Esophagus mucosa (tissue), 1 donor: Measurements from ENCODE around the gene FAM120B. TPM values are rescaled to one million over a fixed set of nuclear protein-coding genes. Genes with fewer than 3 reads are reported as not detected.

Experiments
- ATAC-seq: fragments of 200-7000 bp; cut with Tn5 transposase; one replicate; pipeline ENCODE4 v1.9.1; 2020
- total RNA-seq: library from RNA; stranded (reverse); gene quantifications from one replicate; pipeline ENCODE4 v1.2.4, GENCODE V29; 2023
- donor health status: DM: yes; HTN: yes; CAD: no.

FAM120B gene
- total RNA-seq, 1 donor from 2014 or later, result 12.4 TPM

- ATAC-seq, result no peak
These were observed 141.8 kb downstream of the FAM120B start for GRCh38 chr6:170448317-170448716.

DNA sequence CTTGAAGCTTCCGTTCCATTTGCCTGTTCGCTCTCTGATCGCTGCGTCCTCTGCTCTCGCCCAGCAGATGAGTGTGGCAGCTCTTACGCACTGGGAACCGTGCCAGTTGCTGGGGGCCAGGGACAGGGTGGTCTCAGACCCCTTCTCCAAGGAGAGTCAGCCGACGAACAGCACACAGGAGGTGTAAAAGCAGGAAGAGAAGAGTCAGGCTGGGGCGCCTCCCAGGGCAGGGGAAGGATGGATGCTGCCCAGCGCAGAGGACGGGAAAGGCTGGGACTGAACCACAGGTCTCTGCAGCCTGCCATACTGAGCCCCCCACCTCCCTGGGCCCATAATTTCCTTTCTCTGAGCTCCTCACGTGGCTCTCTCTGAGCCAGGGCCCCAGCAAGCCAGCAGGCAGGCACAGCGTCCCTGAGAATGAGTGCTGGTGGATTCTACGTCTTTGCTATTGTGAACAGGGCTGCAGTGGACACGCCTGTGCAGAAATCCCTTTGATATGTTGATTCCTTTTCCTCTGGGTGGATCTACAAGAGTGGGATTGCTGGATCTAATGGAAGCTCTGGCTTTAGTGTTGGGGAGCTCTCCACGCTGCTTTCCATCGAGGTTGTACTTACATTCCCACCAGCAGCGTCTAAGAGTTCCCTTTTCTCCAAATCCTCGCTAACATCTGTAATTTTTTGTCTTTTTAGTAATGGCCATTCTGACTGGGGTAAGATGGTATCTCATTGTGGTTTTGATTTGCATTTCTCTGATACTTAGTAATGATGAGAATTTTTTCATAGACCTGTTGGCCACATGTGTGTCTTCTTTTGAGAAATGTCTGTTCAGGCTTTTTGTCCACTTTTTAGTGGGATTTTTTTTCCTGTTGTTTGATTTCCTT, 142.4 kb downstream of the FAM120B start:
- no peak for ATAC-seq

DNA sequence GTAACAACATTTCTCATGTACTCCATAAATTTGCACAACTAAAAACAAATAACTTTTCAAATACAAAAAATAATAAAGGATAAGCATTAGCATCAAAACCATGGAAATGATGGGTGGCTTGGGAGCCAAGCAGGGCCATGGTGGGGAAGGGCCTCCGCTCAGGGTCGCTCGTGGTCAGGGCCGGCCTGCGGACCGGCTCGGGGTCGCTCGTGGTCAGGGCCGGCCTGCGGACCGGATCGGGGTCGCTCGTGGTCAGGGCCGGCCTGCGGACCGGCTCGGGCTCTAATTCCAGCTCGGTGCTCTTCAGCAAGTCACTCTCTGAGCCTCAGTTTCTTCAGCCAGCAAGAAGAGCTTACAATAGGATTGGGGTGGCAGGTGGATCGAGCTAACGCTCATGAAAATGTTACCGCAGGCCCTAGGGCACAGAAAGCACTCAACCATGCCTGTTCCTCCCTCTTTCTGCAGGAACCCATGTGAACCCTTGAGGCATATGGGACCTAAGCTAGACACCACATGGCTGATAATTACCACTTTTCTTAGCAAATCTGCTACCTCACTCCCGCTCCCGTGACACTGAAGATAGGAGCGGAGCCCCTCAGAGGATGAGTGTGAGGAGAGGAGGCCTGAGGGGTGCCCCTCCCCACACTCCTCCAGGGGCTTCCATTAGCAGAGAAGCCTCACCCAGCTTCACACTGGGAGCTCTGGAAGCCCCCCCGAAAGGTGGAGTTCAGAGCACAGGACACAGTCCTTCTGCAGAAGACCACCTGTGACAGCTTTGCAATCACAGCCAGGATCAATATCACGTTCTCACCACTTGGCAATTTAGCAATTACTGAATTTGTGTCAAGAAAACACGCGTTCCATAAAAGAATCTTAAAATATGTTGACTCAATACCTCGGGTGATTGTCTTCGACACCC, 143.5 kb downstream of the FAM120B start:
- ATAC-seq, result peak; percentile 45

DNA sequence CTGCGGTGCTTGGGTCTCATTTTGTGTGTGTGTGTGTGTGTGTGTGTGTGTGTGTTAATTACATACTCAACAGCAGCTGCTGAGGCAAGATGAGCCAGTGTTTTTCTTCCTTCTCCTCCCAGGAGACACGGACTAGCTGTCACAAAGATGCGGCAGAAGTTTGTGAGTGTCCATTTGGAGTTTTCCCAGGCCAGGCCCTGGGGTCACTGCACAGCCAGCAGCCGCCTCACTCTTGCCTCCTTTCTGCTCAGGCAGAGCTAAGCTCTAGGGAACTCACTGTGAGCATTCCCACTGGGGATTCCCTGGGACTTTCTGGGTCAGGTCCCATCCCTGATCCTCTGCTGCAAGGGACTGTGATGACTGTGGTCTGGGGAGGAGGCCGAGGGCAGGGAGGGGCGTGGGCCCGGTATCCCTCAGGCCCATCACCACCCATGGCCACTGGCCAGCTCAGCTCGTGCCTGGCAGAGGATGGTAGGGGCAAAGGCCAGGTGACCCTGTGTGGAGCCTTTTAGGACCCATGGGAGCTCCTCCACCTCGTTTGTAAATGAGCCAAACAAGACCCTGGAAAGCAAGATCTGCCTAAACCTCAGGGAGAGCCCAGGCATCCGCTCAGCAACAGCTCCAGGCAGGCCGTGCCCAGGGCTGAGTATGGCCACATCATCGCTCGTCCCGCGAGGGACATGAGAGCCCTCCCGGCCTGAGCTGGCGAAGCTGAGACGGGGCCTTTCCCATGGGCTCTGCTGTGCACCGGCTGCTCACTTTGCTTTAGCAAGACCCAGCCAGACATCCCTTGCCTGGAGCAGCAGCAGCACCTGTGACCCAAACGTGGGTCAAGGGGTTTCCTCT, 144.6 kb downstream of the FAM120B start:
- no peak for ATAC-seq

- no peak for ATAC-seq
These were observed 145.4 kb downstream of the FAM120B start for GRCh38 chr6:170451762-170452651.

DNA sequence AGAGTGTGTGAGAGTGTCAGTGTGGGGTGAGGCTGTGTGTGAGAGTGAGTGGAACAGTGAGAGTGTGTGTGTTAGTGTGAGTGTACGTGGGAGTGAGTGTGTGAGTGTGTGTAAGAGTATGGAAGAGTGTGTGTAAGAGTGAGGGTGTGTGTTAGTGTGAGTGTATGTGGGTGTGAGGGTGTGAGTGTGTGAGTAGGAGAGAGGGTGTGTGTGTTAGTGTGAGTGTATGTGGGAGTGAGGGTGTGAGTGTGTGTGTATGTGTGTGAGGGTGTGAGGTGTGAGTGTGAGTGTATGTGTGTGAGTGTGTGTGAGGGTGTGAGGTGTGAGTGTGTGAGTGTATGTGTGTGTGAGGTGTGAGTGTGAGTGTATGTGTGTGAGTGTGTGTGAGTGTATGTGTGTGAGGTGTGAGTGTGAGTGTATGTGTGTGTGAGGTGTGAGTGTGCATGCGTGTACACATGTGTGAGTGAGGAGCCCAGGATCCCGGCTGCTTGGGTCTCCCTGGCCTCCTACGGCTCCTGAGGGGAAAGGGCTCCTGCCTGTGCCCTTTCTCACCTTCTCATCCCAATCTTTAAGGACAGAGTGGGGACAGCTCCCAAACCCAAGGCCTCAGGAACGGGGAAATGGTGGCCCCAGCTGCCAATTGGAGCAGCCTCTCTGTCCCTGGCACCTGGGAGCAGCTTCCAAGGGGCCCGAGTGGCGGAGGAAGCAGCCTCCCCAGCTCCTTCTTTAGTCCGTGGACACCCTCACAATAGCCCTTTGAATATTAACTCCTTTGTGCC, 146.4 kb downstream of the FAM120B start:
- peak; percentile 42 for ATAC-seq

DNA sequence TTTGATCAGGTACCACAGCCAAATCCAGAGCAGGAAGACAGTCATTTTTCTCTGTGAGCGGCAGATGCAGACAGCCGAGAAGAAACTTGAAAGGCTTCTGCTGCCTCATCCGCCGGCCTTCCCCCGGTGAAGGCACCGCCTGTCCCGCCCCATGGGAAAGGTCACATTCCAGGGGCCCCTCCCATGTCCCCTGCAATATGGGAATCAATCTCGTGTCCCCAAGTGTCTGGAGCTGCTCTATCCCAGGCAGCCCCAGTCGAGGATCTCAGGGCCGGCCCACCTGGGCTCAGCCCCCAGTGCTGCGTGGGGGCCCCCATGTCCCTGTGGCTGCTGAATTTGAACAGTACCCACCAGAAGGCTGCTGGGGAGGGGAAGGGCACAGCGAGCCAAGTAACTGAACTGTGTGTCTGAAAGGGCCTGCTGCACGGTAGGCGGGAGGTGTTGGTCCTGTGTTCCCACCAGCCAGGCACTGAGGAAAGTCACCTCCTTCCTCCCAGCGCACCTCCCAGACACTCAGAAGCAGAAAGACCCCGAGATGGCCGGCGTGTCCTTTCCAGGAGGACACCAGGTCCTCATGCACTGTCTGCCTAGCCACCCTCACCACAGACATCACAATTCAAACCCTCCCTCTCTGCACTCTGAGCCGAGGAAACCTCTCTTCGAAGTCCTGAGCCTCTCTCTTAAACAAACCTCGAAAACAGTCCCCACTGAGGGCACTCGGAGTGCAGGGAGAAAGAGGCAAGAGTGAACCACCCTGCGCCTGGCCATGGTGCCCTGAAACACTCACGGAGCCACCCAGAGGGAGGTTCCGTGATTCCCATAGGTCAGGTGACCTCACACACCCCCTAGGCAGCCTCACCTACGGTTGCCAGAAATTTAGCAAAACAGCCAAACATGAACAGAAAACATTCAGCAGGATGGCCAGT, 147.3 kb downstream of the FAM120B start:
- ATAC-seq, result no peak

GRCh38 chr6:170454512-170455285, 148.1 kb downstream of the FAM120B start:
- ATAC-seq, result no peak

DNA sequence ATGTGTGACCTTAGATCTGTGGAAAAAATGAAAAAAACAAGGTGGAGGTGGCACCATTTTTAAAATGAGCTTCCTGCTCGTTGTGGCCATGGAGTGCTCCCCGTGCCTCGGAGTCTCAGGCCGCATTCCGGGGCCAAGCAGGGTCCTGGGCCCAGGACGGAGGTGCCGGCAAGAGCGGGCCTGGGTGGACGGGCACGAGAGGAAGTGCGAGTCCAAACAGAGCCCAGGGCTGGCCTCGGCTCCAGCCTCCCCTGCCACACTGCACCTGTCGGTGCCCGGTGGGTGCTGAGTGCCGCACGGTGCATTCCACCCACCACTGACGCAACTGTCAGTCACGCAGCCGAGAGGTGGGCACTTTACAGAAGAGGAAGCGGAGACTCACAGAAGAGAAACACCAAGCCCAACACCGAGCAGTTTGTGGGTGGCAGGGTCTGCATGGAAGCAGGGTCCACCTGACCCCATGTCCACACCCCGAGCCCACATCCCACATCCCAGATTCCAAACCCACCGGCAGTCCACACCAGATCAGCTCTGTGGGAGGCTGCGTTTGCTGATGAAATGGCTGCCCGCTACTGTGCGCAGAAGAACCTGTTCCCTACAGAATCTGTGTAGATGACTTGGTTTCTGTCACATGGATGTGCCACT, 148.9 kb downstream of the FAM120B start:
- ATAC-seq, result peak; percentile 12

DNA sequence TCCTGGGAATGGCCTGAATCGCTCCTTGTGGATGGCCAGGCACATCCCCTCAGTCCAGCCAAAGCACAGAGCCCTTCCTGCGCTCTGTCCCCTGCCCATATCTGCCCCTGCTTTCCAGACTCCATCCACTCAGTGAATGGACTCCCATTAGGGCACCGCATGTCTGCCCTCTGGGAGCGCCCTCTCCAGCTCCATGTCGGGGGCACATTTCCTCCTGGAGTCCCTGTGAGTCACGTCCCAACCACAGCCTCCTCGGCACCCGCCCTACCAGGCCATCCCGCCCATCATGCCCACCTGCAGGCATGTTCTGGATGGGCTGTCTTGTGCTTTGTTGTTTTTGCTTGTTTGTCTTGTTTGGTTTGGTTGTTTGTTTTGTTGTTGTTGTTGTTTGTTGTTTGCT, 149.8 kb downstream of the FAM120B start:
- no peak for ATAC-seq

Other genes with a start within 250 kb of the FAM120B start
- 10.4 TPM for gene DLL1, start 15.7 kb upstream of the FAM120B start, total RNA-seq
- gene PSMB1, start 246.5 kb downstream of the FAM120B start, total RNA-seq, result 117 TPM
- gene TBP, start 247.6 kb downstream of the FAM120B start, total RNA-seq, result 8.0 TPM